Astrocyte (in vitro differentiated cells and primary cell): ENCODE data around the gene MBNL2.

Experiments
- CTCF ChIP-seq: IDR thresholded peaks from 2 replicates; pipeline ENCODE4 v1.5.1; 2011; ENCODE audit warnings: low read depth, mild to moderate bottlenecking, inconsistent platforms, low read length, moderate library complexity; ENCODE audit not compliant: insufficient read depth
- EZH2 ChIP-seq: IDR thresholded peaks from 2 replicates; pipeline ENCODE4 v1.6.1; 2012; ENCODE audit warnings: mild to moderate bottlenecking, low read length, inconsistent platforms; ENCODE audit not compliant: insufficient read depth

DNA sequence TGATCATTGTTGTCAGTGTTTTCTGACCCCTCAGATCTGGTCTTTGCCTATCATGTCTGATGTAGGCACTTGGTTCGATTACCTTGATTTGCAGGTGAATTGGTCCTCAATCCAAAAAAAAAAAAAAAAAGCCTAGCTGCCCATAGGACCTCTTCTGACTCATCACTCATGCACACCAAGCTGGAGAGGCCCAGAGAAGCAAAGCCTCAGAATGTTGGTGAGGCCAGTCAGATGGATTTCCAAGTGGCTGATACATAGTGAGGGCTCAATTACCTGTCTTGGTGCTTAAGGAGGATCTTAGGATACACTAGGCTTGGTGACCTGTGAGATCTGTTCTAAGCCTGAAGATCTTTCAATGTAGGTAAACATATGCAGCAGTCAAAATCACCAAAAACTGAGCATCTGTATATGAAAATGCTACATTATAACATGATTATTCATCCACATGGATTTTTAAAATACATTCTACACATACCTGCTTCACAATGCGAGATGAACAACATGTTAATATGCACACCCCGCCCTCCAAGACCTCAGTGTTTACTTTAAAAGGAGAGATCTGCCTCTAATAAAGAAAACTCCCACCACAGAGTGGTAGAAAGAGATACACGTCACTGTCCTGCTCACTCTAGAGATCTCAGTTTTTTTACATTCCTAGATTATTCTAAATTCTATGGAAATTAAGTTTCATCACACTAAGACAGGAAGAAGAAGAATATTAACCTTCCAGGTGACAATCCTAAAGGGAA, 132.0 kb downstream of the MBNL2 start:
- TF ChIP-seq CTCF (no peak), EZH2 (no peak)
